Rectal smooth muscle tissue (tissue), 1 donor: ENCODE results near the gene QRFP.

Experiments
- H3K27ac ChIP-seq: one replicate; pipeline ENCODE4 v1.7.0; 2013; ENCODE audit warnings: low read depth, low read length, inconsistent platforms
- H3K27me3 ChIP-seq: one replicate; pipeline ENCODE4 v1.7.0; 2013; ENCODE audit warnings: low read length; ENCODE audit not compliant: control insufficient read depth, insufficient read depth
- H3K36me3 ChIP-seq: one replicate; pipeline ENCODE4 v1.7.0; 2013; ENCODE audit warnings: low read length; ENCODE audit not compliant: control insufficient read depth, insufficient read depth
- H3K4me1 ChIP-seq: one replicate; pipeline ENCODE4 v1.7.0; 2013; ENCODE audit warnings: low read length; ENCODE audit not compliant: control insufficient read depth, insufficient read depth
- H3K4me3 ChIP-seq: one replicate; pipeline ENCODE4 v1.7.0; 2013; ENCODE audit warnings: low read length
- H3K9ac ChIP-seq: one replicate; pipeline ENCODE4 v1.7.0; 2013; ENCODE audit warnings: low read length

The QRFP gene

DNA sequence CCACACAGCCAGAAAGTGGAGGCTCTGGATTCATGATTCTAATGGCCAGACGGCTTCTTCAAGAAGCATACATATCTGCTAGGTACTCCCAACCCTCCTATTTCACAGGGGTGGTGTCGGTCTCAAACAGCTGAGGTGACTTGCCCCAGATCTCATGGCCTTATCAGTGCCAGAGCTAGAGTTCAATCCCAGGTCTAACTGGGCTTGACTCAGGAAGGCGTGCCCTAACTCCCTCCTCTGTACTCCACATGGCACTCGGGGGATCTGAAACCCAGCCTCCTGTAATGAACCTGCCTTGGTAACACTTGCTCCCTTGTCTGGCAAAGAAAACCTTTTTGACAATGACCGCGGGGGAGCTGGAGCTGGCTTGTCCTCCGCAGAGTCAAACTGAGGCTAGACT is 2.1 kb downstream of the QRFP start:
- Histone ChIP-seq H3K4me3 (no peak overlapping the region), H3K9ac (no peak overlapping the region), H3K27ac (no peak overlapping the region), H3K4me1 (peaks cover 11% of the 10 kb centered on the region), H3K27me3 (no peaks in the 10 kb centered on the region), H3K36me3 (peaks cover 13% of the 10 kb centered on the region)

DNA sequence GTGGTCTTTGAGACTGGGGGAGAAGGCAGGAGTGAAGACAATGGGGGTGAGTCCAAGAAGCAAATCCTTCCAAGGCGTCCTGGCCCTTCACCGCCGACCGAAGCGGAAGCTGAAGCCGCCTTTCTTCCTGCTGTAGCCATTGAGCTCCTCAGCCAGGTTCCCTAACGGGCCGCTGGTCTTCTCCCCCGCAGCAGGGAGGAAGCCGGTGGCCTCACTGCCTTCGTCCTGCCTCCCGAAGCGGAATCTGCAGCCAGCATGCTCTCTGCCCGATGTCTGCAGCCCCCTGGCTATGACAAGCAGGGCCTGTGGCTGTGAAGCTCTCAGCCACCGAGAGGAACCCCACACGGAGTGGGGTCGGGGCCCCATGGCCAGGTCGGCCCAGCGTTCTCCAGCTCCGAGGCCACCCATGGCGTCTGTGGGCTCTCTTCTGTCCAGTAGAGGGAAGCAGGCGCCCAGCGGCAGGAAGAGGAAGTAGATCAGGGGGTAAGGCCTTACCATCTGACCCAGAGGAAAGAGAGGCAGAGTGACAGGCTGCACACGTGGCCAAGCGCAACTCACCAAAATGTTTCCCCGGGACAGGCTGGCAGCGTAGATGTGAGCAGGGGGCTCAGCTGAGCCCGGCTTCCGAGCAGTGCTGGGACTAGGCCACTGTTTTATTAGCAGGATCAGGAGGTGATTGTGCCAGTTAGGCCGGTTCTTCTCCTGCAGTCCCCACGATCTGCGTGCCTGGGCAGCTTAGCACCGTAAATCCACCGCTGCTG is 3.1 kb downstream of the QRFP start:
- Histone ChIP-seq H3K27me3 (no peaks in the 10 kb centered on the region), H3K36me3 (peaks cover 16% of the 10 kb centered on the region), H3K9ac (no peak overlapping the region), H3K27ac (no peak overlapping the region), H3K4me3 (no peak overlapping the region), H3K4me1 (peaks cover 11% of the 10 kb centered on the region)

GRCh38 chr9:130892477-130893304 is 3.9 kb downstream of the QRFP start:
- no peak overlapping the region for H3K27ac ChIP-seq
- peaks cover 11% of the 10 kb centered on the region for H3K4me1 ChIP-seq
- H3K9ac ChIP-seq: no peak overlapping the region
- H3K36me3 ChIP-seq: peaks cover 17% of the 10 kb centered on the region
- H3K27me3 ChIP-seq: no peaks in the 10 kb centered on the region
- no peak overlapping the region for H3K4me3 ChIP-seq

DNA sequence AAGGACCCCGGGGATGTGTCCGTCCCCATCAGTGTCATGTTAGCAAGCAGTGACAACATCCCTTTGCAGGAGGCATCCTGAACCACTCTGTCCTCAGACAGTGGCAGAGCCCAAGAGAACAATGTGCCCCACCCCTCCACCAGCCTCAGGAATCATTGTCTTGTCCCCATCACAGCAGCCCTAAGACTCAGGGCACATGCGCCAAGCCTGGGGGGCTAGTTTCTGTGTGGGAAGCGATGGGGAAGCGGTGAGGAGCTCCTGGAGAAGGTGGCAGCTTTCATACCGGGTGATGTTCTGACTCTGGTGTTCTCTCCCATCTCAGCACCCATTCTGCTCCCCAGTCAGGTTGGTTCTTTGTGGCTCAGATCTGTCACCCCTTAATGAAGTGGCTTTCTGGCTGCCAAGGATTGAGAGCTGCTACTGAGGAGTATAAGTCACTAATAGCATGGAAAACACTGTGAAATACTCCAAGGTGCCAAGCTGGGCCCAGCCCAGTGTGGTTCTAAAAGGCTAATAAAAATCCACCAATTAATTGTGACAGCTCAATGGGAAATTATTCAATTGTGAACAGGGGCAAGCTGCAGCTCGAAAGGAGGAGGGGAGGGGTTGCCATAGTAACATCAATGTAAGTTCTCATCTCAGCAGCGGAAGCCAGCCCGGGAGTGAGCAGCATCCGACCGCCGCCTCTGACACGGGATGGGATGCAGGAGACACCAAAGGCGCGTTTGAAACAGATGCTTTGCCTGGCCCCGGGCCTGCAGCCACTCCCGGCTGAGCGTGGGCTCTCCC is 4.7 kb downstream of the QRFP start:
- Histone ChIP-seq H3K27ac (no peak overlapping the region), H3K36me3 (peaks cover 22% of the 10 kb centered on the region), H3K4me1 (peaks cover 15% of the 10 kb centered on the region), H3K4me3 (no peak overlapping the region), H3K27me3 (no peaks in the 10 kb centered on the region), H3K9ac (no peak overlapping the region)

GRCh38 chr9:130890870-130891687 is 5.5 kb downstream of the QRFP start:
- H3K4me3 ChIP-seq: no peak overlapping the region
- H3K36me3 ChIP-seq: peaks cover 25% of the 10 kb centered on the region
- H3K27ac ChIP-seq: no peak overlapping the region
- H3K4me1 ChIP-seq: peaks cover 15% of the 10 kb centered on the region
- H3K9ac ChIP-seq: no peak overlapping the region
- no peaks in the 10 kb centered on the region for H3K27me3 ChIP-seq

GRCh38 chr9:130890124-130890523 is 6.5 kb downstream of the QRFP start:
- Histone ChIP-seq H3K9ac (no peak overlapping the region), H3K36me3 (peaks cover 29% of the 10 kb centered on the region), H3K4me3 (no peak overlapping the region), H3K27me3 (no peaks in the 10 kb centered on the region), H3K27ac (no peak overlapping the region), H3K4me1 (peaks cover 17% of the 10 kb centered on the region)

GRCh38 chr9:130888146-130888885 is 8.3 kb downstream of the QRFP start:
- Histone ChIP-seq H3K27ac (no peak overlapping the region), H3K27me3 (no peaks in the 10 kb centered on the region), H3K36me3 (peaks cover 39% of the 10 kb centered on the region), H3K9ac (no peak overlapping the region), H3K4me1 (peaks cover 7% of the 10 kb centered on the region), H3K4me3 (no peak overlapping the region)

GRCh38 chr9:130887494-130888144 is 9.0 kb downstream of the QRFP start:
- H3K36me3 ChIP-seq: peaks cover 44% of the 10 kb centered on the region
- no peak overlapping the region for H3K9ac ChIP-seq
- H3K27ac ChIP-seq: no peak overlapping the region
- no peak overlapping the region for H3K4me3 ChIP-seq
- H3K4me1 ChIP-seq: peaks cover 7% of the 10 kb centered on the region
- H3K27me3 ChIP-seq: no peaks in the 10 kb centered on the region

- Histone ChIP-seq H3K9ac (no peak overlapping the region), H3K27ac (no peak overlapping the region), H3K36me3 (peaks cover 42% of the 10 kb centered on the region), H3K4me3 (no peak overlapping the region), H3K4me1 (peaks cover 7% of the 10 kb centered on the region), H3K27me3 (no peaks in the 10 kb centered on the region)
These were observed 9.6 kb downstream of the QRFP start for GRCh38 chr9:130886981-130887380.

DNA sequence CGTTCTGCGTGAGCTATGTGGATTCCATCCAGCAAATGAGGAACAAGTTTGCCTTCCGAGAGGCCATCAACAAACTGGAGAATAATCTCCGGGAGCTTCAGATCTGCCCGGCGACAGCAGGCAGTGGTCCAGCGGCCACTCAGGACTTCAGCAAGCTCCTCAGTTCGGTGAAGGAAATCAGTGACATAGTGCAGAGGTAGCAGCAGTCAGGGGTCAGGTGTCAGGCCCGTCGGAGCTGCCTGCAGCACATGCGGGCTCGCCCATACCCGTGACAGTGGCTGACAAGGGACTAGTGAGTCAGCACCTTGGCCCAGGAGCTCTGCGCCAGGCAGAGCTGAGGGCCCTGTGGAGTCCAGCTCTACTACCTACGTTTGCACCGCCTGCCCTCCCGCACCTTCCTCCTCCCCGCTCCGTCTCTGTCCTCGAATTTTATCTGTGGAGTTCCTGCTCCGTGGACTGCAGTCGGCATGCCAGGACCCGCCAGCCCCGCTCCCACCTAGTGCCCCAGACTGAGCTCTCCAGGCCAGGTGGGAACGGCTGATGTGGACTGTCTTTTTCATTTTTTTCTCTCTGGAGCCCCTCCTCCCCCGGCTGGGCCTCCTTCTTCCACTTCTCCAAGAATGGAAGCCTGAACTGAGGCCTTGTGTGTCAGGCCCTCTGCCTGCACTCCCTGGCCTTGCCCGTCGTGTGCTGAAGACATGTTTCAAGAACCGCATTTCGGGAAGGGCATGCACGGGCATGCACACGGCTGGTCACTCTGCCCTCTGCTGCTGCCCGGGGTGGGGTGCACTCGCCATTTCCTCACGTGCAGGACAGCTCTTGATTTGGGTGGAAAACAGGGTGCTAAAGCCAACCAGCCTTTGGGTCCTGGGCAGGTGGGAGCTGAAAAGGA is 10.9 kb downstream of the QRFP start:
- Histone ChIP-seq H3K9ac (no peak overlapping the region), H3K27ac (peak overlapping the region; percentile 38), H3K4me3 (no peak overlapping the region), H3K27me3 (no peaks in the 10 kb centered on the region), H3K4me1 (peaks cover 7% of the 10 kb centered on the region), H3K36me3 (peaks cover 47% of the 10 kb centered on the region)
